Osteocyte (in vitro differentiated cells): ENCODE results near the gene EFCAB11. TPM values are rescaled to one million over a fixed set of nuclear protein-coding genes. Genes with fewer than 3 reads are reported as not detected.

Experiments used
- DNase-seq: peaks from one replicate; pipeline ENCODE4 v3.0.0; 2021; ENCODE audit warnings: mixed read lengths; ENCODE audit not compliant: unreplicated experiment; ENCODE audit errors: extremely low spot score
- H3K27ac Mint-ChIP-seq: one replicate; pipeline ENCODE4 v1.8.0; 2021; ENCODE audit warnings: mild to moderate bottlenecking, mixed read lengths; ENCODE audit not compliant: unreplicated experiment
- H3K27me3 Mint-ChIP-seq: one replicate; pipeline ENCODE4 v1.8.0; 2021; ENCODE audit warnings: mixed read lengths; ENCODE audit not compliant: unreplicated experiment
- H3K36me3 Mint-ChIP-seq: one replicate; pipeline ENCODE4 v1.8.0; 2021; ENCODE audit warnings: mixed read lengths; ENCODE audit not compliant: unreplicated experiment
- H3K4me1 Mint-ChIP-seq: one replicate; pipeline ENCODE4 v1.8.0; 2021; ENCODE audit warnings: mixed read lengths; ENCODE audit not compliant: unreplicated experiment
- H3K4me3 Mint-ChIP-seq: one replicate; pipeline ENCODE4 v1.8.0; 2021; ENCODE audit warnings: mild to moderate bottlenecking, moderate library complexity, mixed read lengths; ENCODE audit not compliant: unreplicated experiment
- H3K9me3 Mint-ChIP-seq: one replicate; pipeline ENCODE4 v1.8.0; 2021; ENCODE audit warnings: mixed read lengths; ENCODE audit not compliant: unreplicated experiment
- CTCF ChIP-seq: fragments of 200-600 bp; sonication (generic); IDR thresholded peaks from 2 replicates; pipeline ENCODE4 v1.5.0; 2021; ENCODE audit warnings: antibody characterized with exemption, mild to moderate bottlenecking, moderate library complexity
- total RNA-seq: library from RNA; stranded (reverse); gene quantifications from 2 replicates; pipeline ENCODE4 v1.2.1, GENCODE V29; 2021

Gene EFCAB11
- total RNA-seq, 1 donor from 2014 or later: 8.7 TPM

- TF ChIP-seq CTCF: no peak
- Mint-ChIP-seq H3K27me3 (no peaks in the 10 kb centered on the region), H3K4me1 (peaks cover 36% of the 10 kb centered on the region), H3K9me3 (no peaks in the 10 kb centered on the region), H3K27ac (peak overlapping the region; percentile 14), H3K4me3 (no peak overlapping the region), H3K36me3 (no peaks in the 10 kb centered on the region)
- no peak for DNase-seq
These were observed 96.4 kb downstream of the EFCAB11 start for GRCh38 chr14:89858089-89858488.

- H3K4me1 Mint-ChIP-seq: peaks cover 33% of the 10 kb centered on the region
- no peak overlapping the region for H3K4me3 Mint-ChIP-seq
- no peak for TF ChIP-seq CTCF
- H3K27ac Mint-ChIP-seq: no peak overlapping the region
- H3K9me3 Mint-ChIP-seq: no peaks in the 10 kb centered on the region
- no peaks in the 10 kb centered on the region for H3K36me3 Mint-ChIP-seq
- H3K27me3 Mint-ChIP-seq: no peaks in the 10 kb centered on the region
- DNase-seq: no peak
These were observed 97.6 kb downstream of the EFCAB11 start for GRCh38 chr14:89856871-89857345.

DNA sequence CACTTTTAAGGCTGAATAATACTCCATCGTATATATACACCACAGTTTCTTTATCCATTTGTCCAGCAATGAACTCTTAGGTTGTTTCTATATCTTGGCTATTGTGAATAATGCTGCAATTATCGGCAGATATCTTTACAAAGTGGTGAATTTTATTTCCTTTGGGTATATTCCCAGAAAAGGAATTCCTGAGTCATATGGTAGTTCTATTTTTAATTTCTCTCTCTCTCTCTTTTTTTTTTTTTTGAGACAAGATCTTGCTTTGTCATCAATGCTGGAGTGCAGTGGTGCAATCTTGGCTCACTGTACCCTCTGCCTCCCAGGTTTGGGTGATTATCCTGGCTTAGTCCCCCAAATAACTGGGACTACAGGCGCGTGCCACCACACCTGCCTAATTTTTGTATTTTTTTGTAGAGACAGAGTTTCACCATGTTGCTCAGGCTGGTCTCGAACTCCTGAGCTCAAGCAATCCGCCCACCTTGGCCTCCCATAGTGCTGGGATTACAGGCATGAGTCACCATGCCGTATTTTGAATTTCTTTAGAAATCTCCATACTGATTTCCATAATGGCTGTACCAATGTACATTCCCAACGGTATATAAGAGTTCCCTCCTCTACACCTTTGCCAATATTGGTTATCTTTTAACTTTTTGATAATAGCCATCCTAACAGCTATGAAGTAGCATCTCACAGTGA lies 98.4 kb downstream of the EFCAB11 start:
- no peaks in the 10 kb centered on the region for H3K9me3 Mint-ChIP-seq
- no peak for TF ChIP-seq CTCF
- no peak for DNase-seq
- H3K27me3 Mint-ChIP-seq: no peaks in the 10 kb centered on the region
- peak overlapping the region; percentile 92 for H3K27ac Mint-ChIP-seq
- H3K36me3 Mint-ChIP-seq: no peaks in the 10 kb centered on the region
- H3K4me3 Mint-ChIP-seq: no peak overlapping the region
- H3K4me1 Mint-ChIP-seq: peaks cover 39% of the 10 kb centered on the region

- no peaks in the 10 kb centered on the region for H3K27me3 Mint-ChIP-seq
- no peak for DNase-seq
- no peak overlapping the region for H3K27ac Mint-ChIP-seq
- no peaks in the 10 kb centered on the region for H3K36me3 Mint-ChIP-seq
- no peaks in the 10 kb centered on the region for H3K9me3 Mint-ChIP-seq
- H3K4me1 Mint-ChIP-seq: peaks cover 48% of the 10 kb centered on the region
- no peak for TF ChIP-seq CTCF
- H3K4me3 Mint-ChIP-seq: no peak overlapping the region
These were observed 100.4 kb downstream of the EFCAB11 start for GRCh38 chr14:89853936-89854693.

GRCh38 chr14:89851106-89851505 lies 103.4 kb downstream of the EFCAB11 start:
- peaks cover 4% of the 10 kb centered on the region for H3K9me3 Mint-ChIP-seq
- no peaks in the 10 kb centered on the region for H3K27me3 Mint-ChIP-seq
- DNase-seq: no peak
- no peaks in the 10 kb centered on the region for H3K36me3 Mint-ChIP-seq
- peaks cover 42% of the 10 kb centered on the region for H3K4me1 Mint-ChIP-seq
- peak overlapping the region; percentile 5 for H3K27ac Mint-ChIP-seq
- H3K4me3 Mint-ChIP-seq: no peak overlapping the region
- no peak for TF ChIP-seq CTCF
